WI38 (cell line): Measurements from ENCODE around the gene ARIH1.
A peak's percentile ranks its signal among the peaks of the same experiment; 100 is the strongest.
"Not testable (repeated sequence)": the region's sequence is repeated elsewhere in the genome, so short reads cannot be mapped to it uniquely, and the experiment has no call there.

Source experiments
- H3K4me3 ChIP-seq: 2 replicates; pipeline ENCODE4 v1.5.1; 2011; ENCODE audit warnings: low read depth, mild to moderate bottlenecking, control low read depth, low read length
- CTCF ChIP-seq: IDR thresholded peaks from 2 replicates; pipeline ENCODE4 v1.5.1; 2012; ENCODE audit warnings: low read depth, mild to moderate bottlenecking, control low read depth, low read length

ARIH1 gene

DNA sequence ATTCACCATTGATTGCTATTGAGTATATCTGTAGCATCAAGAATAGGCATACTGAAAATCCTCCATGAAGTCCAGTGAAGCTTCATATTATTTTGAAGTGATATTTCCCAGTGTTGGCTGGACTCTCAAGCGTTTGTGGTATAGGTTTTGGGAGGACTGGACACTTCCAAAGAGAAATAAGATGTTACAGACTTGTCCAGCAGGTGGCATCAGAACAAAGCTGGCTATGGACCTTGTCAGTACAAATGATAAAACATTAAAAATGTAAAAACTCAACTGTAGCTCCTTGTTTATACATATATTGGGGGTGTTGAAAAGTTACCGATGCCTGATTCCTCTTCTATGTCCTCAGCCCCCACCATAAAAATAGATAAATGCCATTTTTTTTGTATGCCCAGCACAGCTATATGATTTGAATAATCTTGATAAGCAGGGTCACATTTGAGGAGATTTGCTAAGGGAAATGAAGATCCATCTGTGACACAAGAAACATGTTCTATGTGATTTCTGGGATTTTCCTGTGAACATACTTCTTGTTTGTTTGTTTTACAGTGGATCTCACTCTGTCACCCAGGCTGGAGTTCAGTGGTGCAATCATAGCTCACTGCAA, 125.8 kb downstream of the ARIH1 start:
- no peak overlapping the region for H3K4me3 ChIP-seq
- peak; percentile 44; the same call in 1 of the 2 replicates for TF ChIP-seq CTCF

DNA sequence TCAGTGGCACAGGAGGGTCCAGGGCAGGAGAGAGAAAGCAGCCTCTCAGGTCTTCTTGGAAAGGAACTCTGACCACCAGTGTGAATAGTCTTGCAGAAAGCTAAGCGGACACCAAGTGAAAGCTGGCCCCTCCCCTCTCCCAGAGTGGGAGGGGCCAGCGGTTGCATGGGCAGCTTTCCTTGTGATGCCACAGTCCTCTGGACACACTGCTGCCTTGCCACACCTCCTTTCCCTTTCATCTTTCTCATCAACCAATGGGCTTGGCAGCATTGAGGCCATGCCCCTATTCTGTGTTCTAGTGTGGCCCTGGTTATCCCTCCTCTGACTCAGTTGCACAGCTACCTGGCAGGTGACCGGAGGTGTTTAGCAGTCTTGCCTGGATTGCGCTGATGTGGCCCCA, 130.7 kb downstream of the ARIH1 start:
- TF ChIP-seq CTCF, result no peak
- H3K4me3 ChIP-seq, result no peak overlapping the region

- H3K4me3 ChIP-seq, result not testable (repeated sequence)
Observed at GRCh38 chr15:72608084-72608483, 134.0 kb downstream of the ARIH1 start.

GRCh38 chr15:72609862-72610261, 135.7 kb downstream of the ARIH1 start:
- TF ChIP-seq CTCF, result no peak
- H3K4me3 ChIP-seq, result no peak overlapping the region

- H3K4me3 ChIP-seq, result not testable (repeated sequence)
Observed at GRCh38 chr15:72612324-72612723, 138.2 kb downstream of the ARIH1 start.

- no peak overlapping the region for H3K4me3 ChIP-seq
- no peak for TF ChIP-seq CTCF
Observed at GRCh38 chr15:72614810-72615532, 140.8 kb downstream of the ARIH1 start.

GRCh38 chr15:72615533-72616233, 141.6 kb downstream of the ARIH1 start:
- H3K4me3 ChIP-seq, result not testable (repeated sequence)

- TF ChIP-seq CTCF, result no peak
- H3K4me3 ChIP-seq, result no peak overlapping the region
Observed at GRCh38 chr15:72616491-72617210, 142.5 kb downstream of the ARIH1 start.

GRCh38 chr15:72623854-72624253, 149.7 kb downstream of the ARIH1 start:
- H3K4me3 ChIP-seq, result not testable (repeated sequence)

DNA sequence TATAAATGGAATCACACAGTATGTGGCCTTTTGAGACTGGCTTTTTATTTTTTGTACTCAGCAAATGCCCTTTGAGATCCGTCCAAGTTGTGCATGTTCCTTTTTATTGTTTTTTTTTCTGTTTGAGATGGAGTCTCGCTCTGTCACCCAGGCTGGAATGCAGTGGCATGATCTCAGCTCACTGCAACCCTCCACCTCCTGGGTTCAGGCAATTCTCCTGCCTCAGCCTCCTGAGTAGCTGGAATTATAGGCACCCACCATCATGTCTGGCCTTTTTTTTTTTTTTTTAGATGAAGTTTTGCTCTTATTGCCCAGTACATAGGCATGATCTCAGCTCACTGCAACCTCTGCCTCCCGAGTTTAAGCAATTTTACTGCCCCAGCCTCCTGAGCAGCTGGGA, 152.0 kb downstream of the ARIH1 start:
- H3K4me3 ChIP-seq, result not testable (repeated sequence)

- not testable (repeated sequence) for H3K4me3 ChIP-seq
Observed at GRCh38 chr15:72628249-72629067, 154.3 kb downstream of the ARIH1 start.

- not testable (repeated sequence) for H3K4me3 ChIP-seq
Observed at GRCh38 chr15:72629068-72629570, 155.0 kb downstream of the ARIH1 start.
